H1 (cell line): ENCODE data around the gene CRB2. TPM values are rescaled to one million over a fixed set of nuclear protein-coding genes. Genes with fewer than 3 reads are reported as not detected.

Source experiments
- CTCF ChIA-PET: fragments of 300-600 bp; sonication (Branson Sonifier 250); formaldehyde crosslinking; loops from one replicate; lab custom pipeline; 2021; ENCODE audit not compliant: partially characterized antibody; lab: Charles Lee
- POLR2A ChIA-PET: fragments of 300-600 bp; sonication (Branson Sonifier 250); formaldehyde crosslinking; loops from one replicate; lab custom pipeline; 2021; ENCODE audit warnings: inconsistent platforms; ENCODE audit not compliant: partially characterized antibody; lab: Charles Lee
- DNase-seq, 2 experiments: peaks; one replicate each; pipeline versions ENCODE4 v3.0.0 to v3.0.0-alpha.2; 2010 to 2022; ENCODE audit warnings: low spot score in 2 of 2, low read depth in 1 of 2, mixed read lengths in 1 of 2
- FAIRE-seq: peaks from 2 replicates; lab custom pipeline; 2011; peaks lifted over from hg19 to GRCh38; lab: Jason Lieb, UNC
- H2AFZ ChIP-seq: 2 replicates; pipeline ENCODE4 v1.8.1; 2012; ENCODE audit warnings: low read length, inconsistent platforms
- H2AK5ac ChIP-seq: 2 replicates; pipeline ENCODE4 v1.6.1; 2013; ENCODE audit warnings: low read depth, low read length
- H2BK120ac ChIP-seq: replicated peaks from 2 replicates; pipeline ENCODE3; 2013; ENCODE audit warnings: low read depth, low read length, inconsistent platforms
- H2BK12ac ChIP-seq: 2 replicates; pipeline ENCODE4 v1.6.1; 2013; ENCODE audit warnings: low read depth, low read length
- H2BK15ac ChIP-seq: 2 replicates; pipeline ENCODE4 v1.6.1; 2013; ENCODE audit warnings: low read length
- H2BK20ac ChIP-seq: 2 replicates; pipeline ENCODE4 v1.6.1; 2013; ENCODE audit warnings: low read length
- H2BK5ac ChIP-seq: 2 replicates; pipeline ENCODE4 v1.6.1; 2013; ENCODE audit warnings: low read depth, low read length
- H3K14ac ChIP-seq: 2 replicates; pipeline ENCODE4 v1.6.1; 2013; ENCODE audit warnings: inconsistent platforms; ENCODE audit not compliant: insufficient read length
- H3K18ac ChIP-seq: 2 replicates; pipeline ENCODE4 v1.6.1; 2013; ENCODE audit warnings: low read length; ENCODE audit errors: extremely low read depth
- H3K23ac ChIP-seq: 2 replicates; pipeline ENCODE4 v1.6.1; 2013; ENCODE audit warnings: inconsistent platforms; ENCODE audit not compliant: insufficient read length
- H3K23me2 ChIP-seq: 2 replicates; pipeline ENCODE4 v1.6.1; 2013; ENCODE audit warnings: low read depth, low read length
- H3K27ac ChIP-seq: 2 replicates; pipeline ENCODE4 v1.6.1; 2011; ENCODE audit warnings: low read depth, low read length, inconsistent platforms
- H3K27me3 ChIP-seq, 4 experiments: replicated peaks in 1 of 4; 1 replicate in 1 of 4; 2 replicates in 3 of 4; pipeline versions ENCODE4 v1.6.1 to v1.8.1; 2011 to 2013; ENCODE audit warnings: low read length in 3 of 4, mild to moderate bottlenecking in 3 of 4, inconsistent platforms in 2 of 4, mixed read lengths in 2 of 4, moderate library complexity in 1 of 4; ENCODE audit not compliant: control insufficient read depth in 3 of 4, insufficient read depth in 3 of 4; ENCODE audit errors: extremely low read depth in 1 of 4
- H3K36me3 ChIP-seq, 4 experiments: 2 replicates each; pipeline versions ENCODE4 v1.6.1 to v1.8.1; 2011 to 2013; ENCODE audit warnings: mild to moderate bottlenecking in 4 of 4, low read length in 3 of 4, moderate library complexity in 2 of 4, control low read depth in 1 of 4, inconsistent platforms in 1 of 4; ENCODE audit not compliant: insufficient read depth in 4 of 4, control insufficient read depth in 2 of 4
- H3K4ac ChIP-seq: replicated peaks from 2 replicates; pipeline ENCODE3; 2013; ENCODE audit warnings: low read length, low read depth, mixed read lengths, inconsistent platforms; ENCODE audit not compliant: insufficient read length
- H3K4me1 ChIP-seq, 4 experiments: replicated peaks in 1 of 4; 1 replicate in 1 of 4; 2 replicates in 3 of 4; pipeline versions ENCODE4 v1.6.1 to v1.8.1; 2011 to 2013; ENCODE audit warnings: low read length in 3 of 4, inconsistent platforms in 2 of 4, mixed read lengths in 1 of 4; ENCODE audit not compliant: insufficient read depth in 4 of 4, control insufficient read depth in 3 of 4
- H3K4me2 ChIP-seq, 2 experiments: 2 replicates each; pipeline versions ENCODE4 v1.6.1 to v1.8.1; 2011 to 2013; ENCODE audit warnings: low read depth in 2 of 2, low read length in 2 of 2, control low read depth in 1 of 2, inconsistent platforms in 1 of 2, mild to moderate bottlenecking in 1 of 2; ENCODE audit not compliant: insufficient read depth in 1 of 2
- H3K4me3 ChIP-seq, 4 experiments: fragments of 200-600, 300-600 bp in 1 of 4; sonication (generic), shearing (Covaris generic), sonication (Bioruptor Twin) in 1 of 4; 2 replicates each; pipeline versions ENCODE4 v1.5.1 to v1.8.1; 2011 to 2016; ENCODE audit warnings: low read length in 4 of 4, low read depth in 3 of 4, control low read depth in 2 of 4, inconsistent platforms in 2 of 4, mild to moderate bottlenecking in 2 of 4, mixed read lengths in 1 of 4, moderate library complexity in 1 of 4; ENCODE audit not compliant: insufficient read depth in 2 of 4; ENCODE audit errors: extremely low read depth in 1 of 4
- H3K56ac ChIP-seq: replicated peaks from 2 replicates; pipeline ENCODE3; 2013; ENCODE audit warnings: low read depth, mild to moderate bottlenecking, mixed read lengths, low read length, inconsistent platforms; ENCODE audit not compliant: insufficient read length
- H3K79me1 ChIP-seq: 2 replicates; pipeline ENCODE4 v1.6.1; 2013; ENCODE audit warnings: low read depth, low read length, control low read depth
- H3K79me2 ChIP-seq, 2 experiments: 2 replicates each; pipeline versions ENCODE4 v1.6.1 to v1.8.1; 2012 to 2013; ENCODE audit warnings: low read length in 2 of 2, mild to moderate bottlenecking in 2 of 2, inconsistent platforms in 1 of 2; ENCODE audit not compliant: insufficient read depth in 2 of 2, control insufficient read depth in 1 of 2
- H3K9ac ChIP-seq, 4 experiments: replicated peaks in 1 of 4; 1 replicate in 1 of 4; 2 replicates in 3 of 4; pipeline versions ENCODE4 v1.6.1 to v1.8.1; 2011 to 2013; ENCODE audit warnings: low read depth in 3 of 4, low read length in 3 of 4, control low read depth in 2 of 4, mild to moderate bottlenecking in 2 of 4, moderate library complexity in 2 of 4, inconsistent platforms in 1 of 4; ENCODE audit errors: extremely low read depth in 1 of 4
- H3K9me3 ChIP-seq, 2 experiments: 2 replicates each; pipeline versions ENCODE4 v1.6.1 to v1.8.1; 2012 to 2013; ENCODE audit warnings: mild to moderate bottlenecking in 2 of 2, moderate library complexity in 2 of 2, control low read depth in 1 of 2, inconsistent platforms in 1 of 2, low read depth in 1 of 2, low read length in 1 of 2, mixed read lengths in 1 of 2; ENCODE audit not compliant: insufficient read depth in 2 of 2
- H4K20me1 ChIP-seq, 2 experiments: replicated peaks in 1 of 2; 2 replicates each; pipeline versions ENCODE3 to v1.8.1; 2011 to 2013; ENCODE audit warnings: inconsistent platforms in 2 of 2, low read length in 2 of 2, mild to moderate bottlenecking in 1 of 2; ENCODE audit not compliant: insufficient read depth in 2 of 2, control insufficient read depth in 1 of 2
- H4K5ac ChIP-seq: 2 replicates; pipeline ENCODE4 v1.6.1; 2013; ENCODE audit warnings: low read length, low read depth, mixed read lengths, inconsistent platforms; ENCODE audit not compliant: insufficient read length
- H4K8ac ChIP-seq: 2 replicates; pipeline ENCODE4 v1.8.0; 2013; ENCODE audit warnings: mild to moderate bottlenecking, moderate library complexity, low read length, inconsistent platforms; ENCODE audit not compliant: insufficient read depth; ENCODE audit errors: extremely low read depth
- H4K91ac ChIP-seq: replicated peaks from 2 replicates; pipeline ENCODE3; 2013; ENCODE audit warnings: low read length, mixed read lengths, inconsistent platforms; ENCODE audit not compliant: insufficient read length
- CTBP2 ChIP-seq: IDR thresholded peaks from 2 replicates; pipeline ENCODE4 v1.7.0; 2011; ENCODE audit warnings: borderline replicate concordance, mild to moderate bottlenecking, moderate library complexity, mixed read lengths, low read length; ENCODE audit not compliant: insufficient read depth, insufficient read length
- GABPA ChIP-seq: IDR thresholded peaks from 2 replicates; pipeline ENCODE4 v1.6.1; 2011; ENCODE audit warnings: mild to moderate bottlenecking, low read length, moderate library complexity, borderline replicate concordance; ENCODE audit not compliant: insufficient read depth
- SUZ12 ChIP-seq: fragments of 200-600 bp; sonication (generic); IDR thresholded peaks from 2 replicates; pipeline ENCODE4 v1.6.1; 2012; ENCODE audit warnings: mild to moderate bottlenecking, inconsistent platforms, low read length, moderate library complexity, mixed read lengths
- WGBS, 2 experiments: shearing (Covaris generic) in 1 of 2; methylation state at CpG; one replicate each; pipeline versions ENCODE4 v1.1.6 to v1.1.7; 2013 to 2015; ENCODE audit warnings: low lambda C conversion rate in 2 of 2, mixed read lengths in 2 of 2, inconsistent platforms in 1 of 2, low coverage in 1 of 2, missing lambda C conversion rate in 1 of 2; ENCODE audit not compliant: insufficient replicate concordance in 2 of 2, insufficient coverage in 1 of 2, insufficient read length in 1 of 2; ENCODE audit errors: extremely low coverage in 1 of 2, missing lambda C conversion rate in 1 of 2; 5-methylcytosine and 5-hydroxymethylcytosine counted together
- polyA plus RNA-seq, 7 experiments: library from polyadenylated mRNA; depleted of rRNA in 3 of 7; stranded (reverse) in 5 of 7; unstranded in 2 of 7; fragments of >200 nt in 5 of 7; fragments of 200-250 nt in 2 of 7; gene quantifications; 1 replicate in 5 of 7; 2 replicates in 1 of 7; 4 replicates in 1 of 7; pipeline versions ENCODE4 v1.2.1 to v1.2.3, GENCODE V29; 2011 to 2013; ENCODE audit warnings: missing spikeins in 2 of 7, mixed read lengths in 2 of 7
- total RNA-seq: library from RNA; stranded (reverse); fragmentation: NEBNext Ultra II Directional; extraction: Animal tissue kit (Norgen Biotek cat#: 25700); gene quantifications from 2 replicates; pipeline ENCODE4 v1.2.1, GENCODE V29; 2021

Gene CRB2
- total and polyA plus RNA-seq, 2 of the 8 experiments (the other 6 are each of a cell fraction or from before 2014, with no cell fraction given) = 4.0 to 8.4 TPM

- H2BK12ac ChIP-seq = no peak overlapping the region
- H3K4me1 ChIP-seq = peaks cover 0 to 15% (median 8%) of the 10 kb centered on the region in 4 experiments; a peak in 6 of 7 replicates
- TF ChIP-seq CTBP2 (no peak), GABPA (0 out of 2 replicates have a peak, but pooled peaks have one; percentile 10), SUZ12 (0 out of 2 replicates have a peak, but pooled peaks have one; percentile 12)
- TF ChIP-seq, all 59 proteins: peak for 2
- H4K20me1 ChIP-seq = peaks cover 8 to 13% of the 10 kb centered on the region in 2 experiments
- H2BK5ac ChIP-seq = peak overlapping the region; percentile 35; the same call in 1 of the 2 replicates
- no peak overlapping the region for H3K9ac ChIP-seq
- no peak overlapping the region for H2BK120ac ChIP-seq
- POLR2A ChIA-PET = interaction anchor here (1.0 to 3.9 kb wide), 2 partner anchors 14 to 18 kb away, joined by 5 to 19 read pairs; partner anchors contain the start of gene CRB2
- H4K91ac ChIP-seq = no peak overlapping the region
- H2BK20ac ChIP-seq = no peak overlapping the region
- no peak overlapping the region for H3K14ac ChIP-seq
- peaks cover 0 to 5% (median 2%) of the 10 kb centered on the region in 4 experiments; a peak in 2 of 8 replicates for H3K36me3 ChIP-seq
- CTCF ChIA-PET = interaction anchor here (4.4 to 29.0 kb wide), 2 partner anchors 13 to 15 kb away, joined by 28 to 668 read pairs; partner anchors contain the start of gene CRB2
- H2AFZ ChIP-seq = no peak overlapping the region
- H4K5ac ChIP-seq = no peak overlapping the region
- no peak for DNase-seq
- 41% methylated on average over 7 of the region's 10 CpGs; no CpG with 5 or more reads in 1 of the 2 experiments for WGBS, 2 experiments
- no peaks in the 10 kb centered on the region for H3K9me3 ChIP-seq
- no peak overlapping the region for H3K27ac ChIP-seq
- no peak overlapping the region for H2AK5ac ChIP-seq
- peak overlapping the region in 1 of 4 experiments; percentile 50; a peak in 3 of 8 replicates for H3K4me3 ChIP-seq
- peak overlapping the region; percentile 43 to 59 for H3K4me2 ChIP-seq
- no peak overlapping the region for H3K56ac ChIP-seq
- peaks cover 0 to 31% (median 22%) of the 10 kb centered on the region in 4 experiments; a peak in 5 of 7 replicates for H3K27me3 ChIP-seq
- no peaks in the 10 kb centered on the region for H3K79me1 ChIP-seq
- H4K8ac ChIP-seq = no peak overlapping the region
- no peak overlapping the region for H3K4ac ChIP-seq
- H3K18ac ChIP-seq = no peak overlapping the region
- 0 out of 2 replicates have a peak, but pooled peaks cover 3% of the 10 kb centered on the region for H3K23me2 ChIP-seq
- H3K23ac ChIP-seq = no peak overlapping the region
- no peak overlapping the region for H2BK15ac ChIP-seq
- no peaks in the 10 kb centered on the region for H3K79me2 ChIP-seq
- no peak for FAIRE-seq
Observed at GRCh38 chr9:123373946-123374345, 17.9 kb downstream of the CRB2 start.
